HEK293 (cell line): ENCODE data around the gene USP50.
A peak's percentile ranks its signal among the peaks of the same experiment; 100 is the strongest.

ENCODE experiments used
- CTCF ChIA-PET: fragments of 350-600 bp; formaldehyde crosslinking; extraction: SDS; loops from one replicate; lab custom pipeline; 2021; ENCODE audit warnings: antibody characterized with exemption; lab: Yijun Ruan, JAX
- POLR2A ChIA-PET: fragments of 300-600 bp; formaldehyde crosslinking; extraction: SDS; loops from one replicate; lab custom pipeline; 2020; ENCODE audit warnings: antibody characterized with exemption, inconsistent platforms; lab: Yijun Ruan, JAX
- H3K27ac ChIP-seq: fragments of 200-500 bp; sonication (Bioruptor generic); 2 replicates; pipeline ENCODE4 v1.5.1; 2014; ENCODE audit warnings: low read depth, low read length, control low read depth, inconsistent platforms; ENCODE audit errors: extremely low read depth
- H3K36me3 ChIP-seq, 2 experiments: fragments of 200-500 bp in 1 of 2; sonication (Bioruptor generic) in 1 of 2; 1 replicate in 1 of 2; 2 replicates in 1 of 2; pipeline ENCODE4 v1.5.1; 2014 to 2017; ENCODE audit warnings: inconsistent platforms in 2 of 2, low read length in 2 of 2; ENCODE audit not compliant: control insufficient read depth in 2 of 2, insufficient read depth in 1 of 2
- H3K4me1 ChIP-seq: fragments of 200-500 bp; sonication (Bioruptor generic); 2 replicates; pipeline ENCODE4 v1.5.1; 2014; ENCODE audit warnings: mild to moderate bottlenecking, low read length, inconsistent platforms; ENCODE audit not compliant: control insufficient read depth, insufficient read depth
- H3K4me3 ChIP-seq: 2 replicates; pipeline ENCODE4 v1.5.1; 2011; ENCODE audit warnings: low read depth, mild to moderate bottlenecking, control low read depth, low read length, moderate library complexity
- H3K9me3 ChIP-seq: fragments of 200-500 bp; sonication (Bioruptor generic); 2 replicates; pipeline ENCODE4 v1.5.1; 2014; ENCODE audit warnings: low read depth, low read length, inconsistent platforms; ENCODE audit not compliant: control insufficient read depth, insufficient read depth
- BCL11A ChIP-seq: fragments of 450-650 bp; formaldehyde crosslinking; IDR thresholded peaks from 2 replicates; pipeline ENCODE4 v1.5.1; 2016; ENCODE audit warnings: low read depth, missing biosample characterization, missing genetic modification characterization
- ELK4 ChIP-seq: IDR thresholded peaks from 2 replicates; pipeline ENCODE4 v1.6.1; 2011; ENCODE audit warnings: mild to moderate bottlenecking, low read depth, low read length, borderline replicate concordance
- GLI4 ChIP-seq: fragments of 450-650 bp; formaldehyde crosslinking; IDR thresholded peaks from 2 replicates; pipeline ENCODE4 v1.5.1; 2016; ENCODE audit warnings: missing biosample characterization, missing genetic modification characterization
- KLF9 ChIP-seq: fragments of 450-650 bp; formaldehyde crosslinking; IDR thresholded peaks from 2 replicates; pipeline ENCODE4 v1.5.1; 2016; ENCODE audit warnings: missing biosample characterization, missing genetic modification characterization, low read depth
- MYNN ChIP-seq: fragments of 450-650 bp; formaldehyde crosslinking; IDR thresholded peaks from 2 replicates; pipeline ENCODE4 v1.5.1; 2016; ENCODE audit warnings: missing biosample characterization, missing genetic modification characterization, borderline replicate concordance
- SETDB1 ChIP-seq: IDR thresholded peaks from one replicate; pipeline ENCODE4 v1.6.1; 2017; ENCODE audit warnings: mild to moderate bottlenecking, low read length, moderate library complexity, mixed read lengths; ENCODE audit not compliant: insufficient read length
- ZNF146 ChIP-seq: fragments of 450-650 bp; formaldehyde crosslinking; IDR thresholded peaks from 2 replicates; pipeline ENCODE4 v1.5.1; 2016; ENCODE audit warnings: missing biosample characterization, missing genetic modification characterization
- ZNF16 ChIP-seq: fragments of 450-650 bp; formaldehyde crosslinking; IDR thresholded peaks from 2 replicates; pipeline ENCODE4 v1.5.1; 2016; ENCODE audit warnings: low read depth, missing biosample characterization, missing genetic modification characterization
- ZNF174 ChIP-seq: fragments of 450-650 bp; formaldehyde crosslinking; IDR thresholded peaks from 2 replicates; pipeline ENCODE4 v1.5.0; 2017; ENCODE audit warnings: missing biosample characterization, mild to moderate bottlenecking, missing genetic modification characterization
- ZNF266 ChIP-seq: fragments of 450-650 bp; formaldehyde crosslinking; IDR thresholded peaks from 2 replicates; pipeline ENCODE4 v1.5.1; 2016; ENCODE audit warnings: missing biosample characterization, missing genetic modification characterization, low read depth
- ZNF274 ChIP-seq, 2 experiments: fragments of 200-500 bp in 1 of 2; fragments of 450-650 bp in 1 of 2; sonication (Bioruptor generic) in 1 of 2; formaldehyde crosslinking in 1 of 2; IDR thresholded peaks; 2 replicates each; pipeline versions ENCODE4 v1.5.1 to v1.6.1; 2014 to 2016; ENCODE audit warnings: borderline replicate concordance in 1 of 2, inconsistent platforms in 1 of 2, low read length in 1 of 2, missing biosample characterization in 1 of 2, missing genetic modification characterization in 1 of 2
- ZNF292 ChIP-seq: fragments of 450-650 bp; formaldehyde crosslinking; IDR thresholded peaks from 2 replicates; pipeline ENCODE4 v1.5.1; 2016; ENCODE audit warnings: low read depth, missing biosample characterization, missing genetic modification characterization, borderline replicate concordance
- ZNF311 ChIP-seq: fragments of 450-650 bp; formaldehyde crosslinking; IDR thresholded peaks from 2 replicates; pipeline ENCODE4 v1.5.1; 2017; ENCODE audit warnings: missing biosample characterization, missing genetic modification characterization, borderline replicate concordance
- ZNF423 ChIP-seq: fragments of 450-650 bp; formaldehyde crosslinking; IDR thresholded peaks from 2 replicates; pipeline ENCODE4 v1.5.1; 2016; ENCODE audit warnings: missing biosample characterization, missing genetic modification characterization
- ZNF426 ChIP-seq: fragments of 450-650 bp; formaldehyde crosslinking; IDR thresholded peaks from 2 replicates; pipeline ENCODE4 v1.5.1; 2017; ENCODE audit warnings: missing biosample characterization, missing genetic modification characterization, mild to moderate bottlenecking, inconsistent platforms, moderate library complexity
- ZNF548 ChIP-seq: fragments of 450-650 bp; formaldehyde crosslinking; IDR thresholded peaks from 2 replicates; pipeline ENCODE4 v1.5.1; 2016; ENCODE audit warnings: missing biosample characterization, missing genetic modification characterization
- ZNF560 ChIP-seq: fragments of 450-650 bp; formaldehyde crosslinking; IDR thresholded peaks from 2 replicates; pipeline ENCODE4 v1.5.1; 2017; ENCODE audit warnings: missing biosample characterization, missing genetic modification characterization, borderline replicate concordance
- ZNF561 ChIP-seq: fragments of 450-650 bp; IDR thresholded peaks from 2 replicates; pipeline ENCODE4 v1.5.1; 2018; ENCODE audit warnings: missing biosample characterization, missing genetic modification characterization, borderline replicate concordance
- ZNF585B ChIP-seq: fragments of 450-650 bp; formaldehyde crosslinking; IDR thresholded peaks from 2 replicates; pipeline ENCODE4 v1.5.1; 2016; ENCODE audit warnings: missing biosample characterization, missing genetic modification characterization
- ZNF777 ChIP-seq: fragments of 450-650 bp; formaldehyde crosslinking; IDR thresholded peaks from 2 replicates; pipeline ENCODE4 v1.5.1; 2017; ENCODE audit warnings: missing biosample characterization, missing genetic modification characterization, borderline replicate concordance
- TF ChIP-seq, protein P1 (sequence below): fragments of 450-650 bp; formaldehyde crosslinking; IDR thresholded peaks from 2 replicates; pipeline ENCODE4 v1.5.1; 2017; ENCODE audit warnings: missing biosample characterization, missing genetic modification characterization
- TF ChIP-seq, protein P2 (sequence below): fragments of 450-650 bp; formaldehyde crosslinking; IDR thresholded peaks from 2 replicates; pipeline ENCODE4 v1.5.1; 2017; ENCODE audit warnings: missing biosample characterization, missing genetic modification characterization

USP50 gene

GRCh38 chr15:50531766-50532165, 14.7 kb downstream of the USP50 start (continued):
- TF ChIP-seq ELK4, result no peak

GRCh38 chr15:50531163-50531562, 15.3 kb downstream of the USP50 start:
- Histone ChIP-seq H3K4me3 (no peak overlapping the region), H3K36me3 (no peaks in the 10 kb centered on the region), H3K4me1 (no peaks in the 10 kb centered on the region), H3K9me3 (no peaks in the 10 kb centered on the region), H3K27ac (no peak overlapping the region)
- no peak for TF ChIP-seq ZNF16
- TF ChIP-seq ZNF426, result no peak
- TF ChIP-seq ZNF292 (tag by site-specific recombination), result no peak
- peak; percentile 26; the same call in 1 of the 2 replicates for TF ChIP-seq ZNF146 (tag by site-specific recombination)
- no peak for TF ChIP-seq ZNF560
- TF ChIP-seq ZNF311 (tag by site-specific recombination), result no peak
- POLR2A ChIA-PET, result interaction anchor here (0.7 kb wide), 1 partner anchor 1574 kb away, joined by 3 read pairs; no protein-coding TSS in a partner anchor
- CTCF ChIA-PET, result no interaction called here

GRCh38 chr15:50523851-50524251, 22.6 kb downstream of the USP50 start:
- no peaks in the 10 kb centered on the region for H3K4me1 ChIP-seq
- H3K9me3 ChIP-seq, result no peaks in the 10 kb centered on the region
- POLR2A ChIA-PET, result no interaction called here
- CTCF ChIA-PET, result no interaction called here
- TF ChIP-seq ZNF585B (no peak), ZNF548 (tag by site-specific recombination) (no peak), ZNF174 (no peak), GLI4 (no peak), SETDB1 (no peak), ZNF777 (tag by site-specific recombination) (no peak), ZNF423 (tag by site-specific recombination) (no peak), ZNF561 (tag by site-specific recombination) (no peak), ZNF266 (tag by site-specific recombination) (no peak), ZNF274 (IDR thresholded peaks at IDR 0.05; ENCODE audit: low read length) (no peak), ZNF274 (tag by site-specific recombination; IDR thresholded peaks at IDR 0.05; ENCODE audit: borderline replicate concordance) (no peak), BCL11A (tag by site-specific recombination) (no peak), MYNN (no peak), KLF9 (no peak)
- TF ChIP-seq, protein P1, sequence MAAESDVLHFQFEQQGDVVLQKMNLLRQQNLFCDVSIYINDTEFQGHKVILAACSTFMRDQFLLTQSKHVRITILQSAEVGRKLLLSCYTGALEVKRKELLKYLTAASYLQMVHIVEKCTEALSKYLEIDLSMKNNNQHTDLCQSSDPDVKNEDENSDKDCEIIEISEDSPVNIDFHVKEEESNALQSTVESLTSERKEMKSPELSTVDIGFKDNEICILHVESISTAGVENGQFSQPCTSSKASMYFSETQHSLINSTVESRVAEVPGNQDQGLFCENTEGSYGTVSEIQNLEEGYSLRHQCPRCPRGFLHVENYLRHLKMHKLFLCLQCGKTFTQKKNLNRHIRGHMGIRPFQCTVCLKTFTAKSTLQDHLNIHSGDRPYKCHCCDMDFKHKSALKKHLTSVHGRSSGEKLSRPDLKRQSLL, result no peak
- TF ChIP-seq, protein P2, sequence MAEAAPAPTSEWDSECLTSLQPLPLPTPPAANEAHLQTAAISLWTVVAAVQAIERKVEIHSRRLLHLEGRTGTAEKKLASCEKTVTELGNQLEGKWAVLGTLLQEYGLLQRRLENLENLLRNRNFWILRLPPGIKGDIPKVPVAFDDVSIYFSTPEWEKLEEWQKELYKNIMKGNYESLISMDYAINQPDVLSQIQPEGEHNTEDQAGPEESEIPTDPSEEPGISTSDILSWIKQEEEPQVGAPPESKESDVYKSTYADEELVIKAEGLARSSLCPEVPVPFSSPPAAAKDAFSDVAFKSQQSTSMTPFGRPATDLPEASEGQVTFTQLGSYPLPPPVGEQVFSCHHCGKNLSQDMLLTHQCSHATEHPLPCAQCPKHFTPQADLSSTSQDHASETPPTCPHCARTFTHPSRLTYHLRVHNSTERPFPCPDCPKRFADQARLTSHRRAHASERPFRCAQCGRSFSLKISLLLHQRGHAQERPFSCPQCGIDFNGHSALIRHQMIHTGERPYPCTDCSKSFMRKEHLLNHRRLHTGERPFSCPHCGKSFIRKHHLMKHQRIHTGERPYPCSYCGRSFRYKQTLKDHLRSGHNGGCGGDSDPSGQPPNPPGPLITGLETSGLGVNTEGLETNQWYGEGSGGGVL (tag by site-specific recombination), result no peak
- H3K27ac ChIP-seq, result no peak overlapping the region
- no peaks in the 10 kb centered on the region for H3K36me3 ChIP-seq
- H3K4me3 ChIP-seq, result no peak overlapping the region
